ENCODE results near the gene TEX14.

GRCh38 chr17:58527949-58528348 lies 163.9 kb downstream of the TEX14 start:
- no peak for TF ChIP-seq CTCF (IDR thresholded peaks at IDR 0.05)
- no peak for TF ChIP-seq POLR2A (IDR thresholded peaks at IDR 0.05)

Data from lower leg skin (tissue), 3 donors.